HEK293 (cell line): ENCODE data around the gene KCNMB2.

ENCODE experiments used
- CTCF ChIA-PET: fragments of 350-600 bp; formaldehyde crosslinking; extraction: SDS; loops from one replicate; lab custom pipeline; 2021; ENCODE audit warnings: antibody characterized with exemption; lab: Yijun Ruan, JAX
- POLR2A ChIA-PET: fragments of 300-600 bp; formaldehyde crosslinking; extraction: SDS; loops from one replicate; lab custom pipeline; 2020; ENCODE audit warnings: antibody characterized with exemption, inconsistent platforms; lab: Yijun Ruan, JAX
- H3K27ac ChIP-seq: fragments of 200-500 bp; sonication (Bioruptor generic); 2 replicates; pipeline ENCODE4 v1.5.1; 2014; ENCODE audit warnings: low read depth, low read length, control low read depth, inconsistent platforms; ENCODE audit errors: extremely low read depth
- H3K36me3 ChIP-seq, 2 experiments: fragments of 200-500 bp in 1 of 2; sonication (Bioruptor generic) in 1 of 2; 1 replicate in 1 of 2; 2 replicates in 1 of 2; pipeline ENCODE4 v1.5.1; 2014 to 2017; ENCODE audit warnings: inconsistent platforms in 2 of 2, low read length in 2 of 2; ENCODE audit not compliant: control insufficient read depth in 2 of 2, insufficient read depth in 1 of 2
- H3K4me1 ChIP-seq: fragments of 200-500 bp; sonication (Bioruptor generic); 2 replicates; pipeline ENCODE4 v1.5.1; 2014; ENCODE audit warnings: mild to moderate bottlenecking, low read length, inconsistent platforms; ENCODE audit not compliant: control insufficient read depth, insufficient read depth
- H3K4me3 ChIP-seq: 2 replicates; pipeline ENCODE4 v1.5.1; 2011; ENCODE audit warnings: low read depth, mild to moderate bottlenecking, control low read depth, low read length, moderate library complexity
- H3K9me3 ChIP-seq: fragments of 200-500 bp; sonication (Bioruptor generic); 2 replicates; pipeline ENCODE4 v1.5.1; 2014; ENCODE audit warnings: low read depth, low read length, inconsistent platforms; ENCODE audit not compliant: control insufficient read depth, insufficient read depth
- GFI1B ChIP-seq: fragments of 450-650 bp; formaldehyde crosslinking; IDR thresholded peaks from 2 replicates; pipeline ENCODE4 v1.5.1; 2016; ENCODE audit warnings: missing biosample characterization, missing genetic modification characterization
- MEIS1 ChIP-seq: sonication (generic); formaldehyde crosslinking; IDR thresholded peaks from 2 replicates; pipeline ENCODE4 v1.8.1; 2022; ENCODE audit warnings: missing genetic modification reagents, mild to moderate bottlenecking, borderline replicate concordance
- REPIN1 ChIP-seq: fragments of 450-650 bp; formaldehyde crosslinking; IDR thresholded peaks from 2 replicates; pipeline ENCODE4 v1.5.1; 2017; ENCODE audit warnings: missing biosample characterization, missing genetic modification characterization, low read depth
- SP2 ChIP-seq: fragments of 450-650 bp; formaldehyde crosslinking; IDR thresholded peaks from 2 replicates; pipeline ENCODE4 v1.5.1; 2016; ENCODE audit warnings: missing biosample characterization, missing genetic modification characterization
- TRIM28 ChIP-seq: IDR thresholded peaks from 2 replicates; pipeline ENCODE4 v1.6.1; 2011; ENCODE audit warnings: low read length, control low read depth, borderline replicate concordance
- ZFHX2 ChIP-seq: fragments of 450-650 bp; formaldehyde crosslinking; conservative IDR thresholded peaks from 2 replicates; pipeline ENCODE4 v1.5.1; 2016; ENCODE audit warnings: missing biosample characterization, missing genetic modification characterization
- ZNF184 ChIP-seq: fragments of 450-650 bp; IDR thresholded peaks from 2 replicates; pipeline ENCODE4 v1.5.1; 2018; ENCODE audit warnings: missing biosample characterization, mild to moderate bottlenecking, missing genetic modification characterization
- ZNF19 ChIP-seq: fragments of 450-650 bp; formaldehyde crosslinking; IDR thresholded peaks from 2 replicates; pipeline ENCODE4; 2016; ENCODE audit warnings: missing biosample characterization, missing genetic modification characterization, low read depth
- ZNF2 ChIP-seq: fragments of 450-650 bp; formaldehyde crosslinking; IDR thresholded peaks from 2 replicates; pipeline ENCODE4 v1.5.1; 2016; ENCODE audit warnings: missing biosample characterization, missing genetic modification characterization
- ZNF239 ChIP-seq: fragments of 450-650 bp; formaldehyde crosslinking; IDR thresholded peaks from 2 replicates; pipeline ENCODE4 v1.5.1; 2016; ENCODE audit warnings: missing biosample characterization, missing genetic modification characterization
- ZNF280D ChIP-seq: fragments of 450-650 bp; formaldehyde crosslinking; IDR thresholded peaks from 2 replicates; pipeline ENCODE4 v1.5.1; 2016; ENCODE audit warnings: missing biosample characterization, missing genetic modification characterization
- ZNF416 ChIP-seq: fragments of 450-650 bp; formaldehyde crosslinking; IDR thresholded peaks from 2 replicates; pipeline ENCODE4 v1.5.1; 2016; ENCODE audit warnings: missing biosample characterization, missing genetic modification characterization
- ZNF426 ChIP-seq: fragments of 450-650 bp; formaldehyde crosslinking; IDR thresholded peaks from 2 replicates; pipeline ENCODE4 v1.5.1; 2017; ENCODE audit warnings: missing biosample characterization, missing genetic modification characterization, mild to moderate bottlenecking, inconsistent platforms, moderate library complexity
- ZNF488 ChIP-seq: fragments of 450-650 bp; formaldehyde crosslinking; IDR thresholded peaks from 2 replicates; pipeline ENCODE4 v1.5.1; 2016; ENCODE audit warnings: missing biosample characterization, missing genetic modification characterization
- ZNF549 ChIP-seq: fragments of 450-650 bp; IDR thresholded peaks from 2 replicates; pipeline ENCODE4 v1.5.1; 2018; ENCODE audit warnings: missing biosample characterization, missing genetic modification characterization, mild to moderate bottlenecking, inconsistent platforms, moderate library complexity
- ZNF624 ChIP-seq: fragments of 450-650 bp; formaldehyde crosslinking; IDR thresholded peaks from 2 replicates; pipeline ENCODE4 v1.5.1; 2017; ENCODE audit warnings: missing biosample characterization, missing genetic modification characterization
- ZNF664 ChIP-seq: fragments of 450-650 bp; formaldehyde crosslinking; IDR thresholded peaks from 2 replicates; pipeline ENCODE4 v1.5.1; 2016; ENCODE audit warnings: missing biosample characterization, missing genetic modification characterization
- ZNF692 ChIP-seq: fragments of 450-650 bp; formaldehyde crosslinking; IDR thresholded peaks from 2 replicates; pipeline ENCODE4 v1.5.1; 2016; ENCODE audit warnings: missing biosample characterization, missing genetic modification characterization
- ZNF747 ChIP-seq: fragments of 450-650 bp; formaldehyde crosslinking; IDR thresholded peaks from 2 replicates; pipeline ENCODE4 v1.5.1; 2016; ENCODE audit warnings: missing biosample characterization, missing genetic modification characterization
- ZNF76 ChIP-seq: fragments of 450-650 bp; formaldehyde crosslinking; IDR thresholded peaks from 2 replicates; pipeline ENCODE4; 2016; ENCODE audit warnings: low read depth, missing biosample characterization, missing genetic modification characterization, borderline replicate concordance
- TF ChIP-seq, protein P1 (sequence below): fragments of 450-650 bp; formaldehyde crosslinking; IDR thresholded peaks from 2 replicates; pipeline ENCODE4 v1.5.1; 2016; ENCODE audit warnings: missing biosample characterization, missing genetic modification characterization
- TF ChIP-seq, protein P2 (sequence below): fragments of 450-650 bp; formaldehyde crosslinking; IDR thresholded peaks from 2 replicates; pipeline ENCODE4 v1.5.1; 2016; ENCODE audit warnings: missing biosample characterization, missing genetic modification characterization, low read depth
- TF ChIP-seq, protein P3 (sequence below): fragments of 450-650 bp; formaldehyde crosslinking; IDR thresholded peaks from 2 replicates; pipeline ENCODE4 v1.5.1; 2016; ENCODE audit warnings: missing biosample characterization, missing genetic modification characterization

Gene KCNMB2

DNA sequence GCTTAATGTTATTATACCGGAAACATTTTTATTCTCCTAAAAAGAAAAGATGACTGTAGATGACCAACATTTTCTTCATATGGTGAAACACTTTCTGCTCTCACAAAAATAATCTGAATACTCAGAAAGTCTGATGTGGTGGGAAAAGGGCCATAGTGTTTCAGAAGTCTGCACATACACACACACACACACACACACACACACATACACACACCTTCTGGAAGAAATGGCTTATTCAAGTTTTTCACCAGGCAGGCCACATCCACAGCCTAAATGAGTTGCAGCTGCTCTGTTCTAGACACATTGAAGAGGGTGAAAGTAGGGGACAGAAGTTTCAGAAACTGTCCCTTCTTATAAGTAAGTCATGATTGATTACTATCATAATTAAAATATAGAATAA, 315.3 kb downstream of the KCNMB2 start (continued):
- TF ChIP-seq ZNF549 (tag by site-specific recombination): no peak
- no peak for TF ChIP-seq MEIS1 (CRISPR knock-in tag)
- no peak for TF ChIP-seq ZNF76
- TF ChIP-seq GFI1B (tag by site-specific recombination): no peak
- TF ChIP-seq ZNF184 (tag by site-specific recombination): no peak
- TF ChIP-seq, protein P1, sequence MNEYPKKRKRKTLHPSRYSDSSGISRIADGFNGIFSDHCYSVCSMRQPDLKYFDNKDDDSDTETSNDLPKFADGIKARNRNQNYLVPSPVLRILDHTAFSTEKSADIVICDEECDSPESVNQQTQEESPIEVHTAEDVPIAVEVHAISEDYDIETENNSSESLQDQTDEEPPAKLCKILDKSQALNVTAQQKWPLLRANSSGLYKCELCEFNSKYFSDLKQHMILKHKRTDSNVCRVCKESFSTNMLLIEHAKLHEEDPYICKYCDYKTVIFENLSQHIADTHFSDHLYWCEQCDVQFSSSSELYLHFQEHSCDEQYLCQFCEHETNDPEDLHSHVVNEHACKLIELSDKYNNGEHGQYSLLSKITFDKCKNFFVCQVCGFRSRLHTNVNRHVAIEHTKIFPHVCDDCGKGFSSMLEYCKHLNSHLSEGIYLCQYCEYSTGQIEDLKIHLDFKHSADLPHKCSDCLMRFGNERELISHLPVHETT (tag by site-specific recombination): no peak
- TF ChIP-seq, protein P2, sequence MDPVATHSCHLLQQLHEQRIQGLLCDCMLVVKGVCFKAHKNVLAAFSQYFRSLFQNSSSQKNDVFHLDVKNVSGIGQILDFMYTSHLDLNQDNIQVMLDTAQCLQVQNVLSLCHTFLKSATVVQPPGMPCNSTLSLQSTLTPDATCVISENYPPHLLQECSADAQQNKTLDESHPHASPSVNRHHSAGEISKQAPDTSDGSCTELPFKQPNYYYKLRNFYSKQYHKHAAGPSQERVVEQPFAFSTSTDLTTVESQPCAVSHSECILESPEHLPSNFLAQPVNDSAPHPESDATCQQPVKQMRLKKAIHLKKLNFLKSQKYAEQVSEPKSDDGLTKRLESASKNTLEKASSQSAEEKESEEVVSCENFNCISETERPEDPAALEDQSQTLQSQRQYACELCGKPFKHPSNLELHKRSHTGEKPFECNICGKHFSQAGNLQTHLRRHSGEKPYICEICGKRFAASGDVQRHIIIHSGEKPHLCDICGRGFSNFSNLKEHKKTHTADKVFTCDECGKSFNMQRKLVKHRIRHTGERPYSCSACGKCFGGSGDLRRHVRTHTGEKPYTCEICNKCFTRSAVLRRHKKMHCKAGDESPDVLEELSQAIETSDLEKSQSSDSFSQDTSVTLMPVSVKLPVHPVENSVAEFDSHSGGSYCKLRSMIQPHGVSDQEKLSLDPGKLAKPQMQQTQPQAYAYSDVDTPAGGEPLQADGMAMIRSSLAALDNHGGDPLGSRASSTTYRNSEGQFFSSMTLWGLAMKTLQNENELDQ (tag by site-specific recombination): no peak
- TF ChIP-seq, protein P3, sequence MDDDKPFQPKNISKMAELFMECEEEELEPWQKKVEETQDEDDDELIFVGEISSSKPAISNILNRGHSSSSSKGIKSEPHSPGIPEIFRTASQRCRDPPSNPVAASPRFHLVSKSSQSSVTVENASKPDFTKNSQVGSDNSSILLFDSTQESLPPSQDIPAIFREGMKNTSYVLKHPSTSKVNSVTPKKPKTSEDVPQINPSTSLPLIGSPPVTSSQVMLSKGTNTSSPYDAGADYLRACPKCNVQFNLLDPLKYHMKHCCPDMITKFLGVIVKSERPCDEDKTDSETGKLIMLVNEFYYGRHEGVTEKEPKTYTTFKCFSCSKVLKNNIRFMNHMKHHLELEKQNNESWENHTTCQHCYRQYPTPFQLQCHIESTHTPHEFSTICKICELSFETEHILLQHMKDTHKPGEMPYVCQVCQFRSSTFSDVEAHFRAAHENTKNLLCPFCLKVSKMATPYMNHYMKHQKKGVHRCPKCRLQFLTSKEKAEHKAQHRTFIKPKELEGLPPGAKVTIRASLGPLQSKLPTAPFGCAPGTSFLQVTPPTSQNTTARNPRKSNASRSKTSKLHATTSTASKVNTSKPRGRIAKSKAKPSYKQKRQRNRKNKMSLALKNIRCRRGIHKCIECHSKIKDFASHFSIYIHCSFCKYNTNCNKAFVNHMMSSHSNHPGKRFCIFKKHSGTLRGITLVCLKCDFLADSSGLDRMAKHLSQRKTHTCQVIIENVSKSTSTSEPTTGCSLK (tag by site-specific recombination): no peak
- TF ChIP-seq ZNF19 (tag by site-specific recombination): no peak

DNA sequence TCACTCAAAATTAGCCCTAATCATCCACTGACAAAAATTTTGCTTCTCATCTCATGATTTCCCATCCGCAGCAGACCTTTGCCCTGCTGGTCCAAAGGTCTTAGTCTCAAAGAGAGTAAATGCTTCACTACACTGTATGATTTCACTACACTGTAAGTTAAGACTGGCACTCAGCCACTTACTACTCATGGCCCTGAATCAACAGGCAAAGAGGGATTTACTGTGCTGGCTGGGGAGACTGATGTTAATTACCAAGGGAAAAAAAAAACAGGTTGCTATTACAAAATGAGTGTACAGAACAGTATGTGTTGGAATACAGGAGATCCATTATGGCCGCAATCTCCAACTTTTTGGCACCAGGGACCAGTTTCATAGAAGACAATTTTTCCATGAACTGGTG, 320.6 kb downstream of the KCNMB2 start:
- H3K4me1 ChIP-seq: no peaks in the 10 kb centered on the region
- peaks cover 0 to 4% of the 10 kb centered on the region in 2 experiments; a peak in 1 of 3 replicates for H3K36me3 ChIP-seq
- H3K27ac ChIP-seq: no peak overlapping the region
- CTCF ChIA-PET: no interaction called here
- H3K4me3 ChIP-seq: no peak overlapping the region
- no peak for TF ChIP-seq ZNF280D (tag by site-specific recombination)
- no peaks in the 10 kb centered on the region for H3K9me3 ChIP-seq
- POLR2A ChIA-PET: no interaction called here

DNA sequence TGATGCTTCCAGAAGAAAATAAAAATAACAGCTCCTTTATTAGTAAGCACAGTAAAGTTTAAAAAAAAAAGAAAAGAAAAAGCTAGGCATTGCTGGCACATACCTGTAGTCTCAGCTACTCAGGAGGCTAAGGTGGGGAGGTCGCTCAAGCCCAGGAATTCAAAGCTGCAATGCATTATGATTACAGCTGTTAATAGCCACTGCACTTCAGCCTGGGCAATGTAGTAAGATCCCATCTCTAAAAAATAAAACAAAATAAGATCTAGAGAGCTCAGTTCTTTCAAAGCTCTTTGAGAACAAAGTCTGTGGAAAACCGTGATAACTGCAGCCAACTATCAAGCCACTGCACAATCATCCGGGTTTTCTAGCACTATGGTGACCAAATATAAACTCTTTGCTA, 323.1 kb downstream of the KCNMB2 start:
- H3K36me3 ChIP-seq: peaks cover 0 to 4% of the 10 kb centered on the region in 2 experiments; a peak in 1 of 3 replicates
- H3K27ac ChIP-seq: no peak overlapping the region
- ChIA-PET POLR2A (no interaction called here), CTCF (no interaction called here)
- no peaks in the 10 kb centered on the region for H3K4me1 ChIP-seq
- H3K9me3 ChIP-seq: no peaks in the 10 kb centered on the region
- H3K4me3 ChIP-seq: no peak overlapping the region
- TF ChIP-seq REPIN1 (no peak), ZNF2 (tag by site-specific recombination) (no peak), SP2 (no peak), ZNF488 (tag by site-specific recombination) (no peak), ZNF664 (tag by site-specific recombination) (no peak), ZNF747 (tag by site-specific recombination) (no peak), TRIM28 (no peak), ZNF624 (no peak), ZNF416 (no peak), ZNF692 (tag by site-specific recombination) (no peak), ZNF426 (tag by site-specific recombination) (no peak), ZNF239 (tag by site-specific recombination) (no peak), ZFHX2 (tag by site-specific recombination) (no peak)
